Endothelial cell of umbilical vein (primary cell): Measurements from ENCODE around the gene ESYT2.
"Not testable (repeated sequence)": the region's sequence is repeated elsewhere in the genome, so short reads cannot be mapped to it uniquely, and the experiment has no call there.

Experiments used
- EZH2 ChIP-seq: IDR thresholded peaks from 2 replicates; pipeline ENCODE4 v1.6.1; 2012; ENCODE audit warnings: borderline replicate concordance, low read depth, mild to moderate bottlenecking, moderate library complexity, low read length, inconsistent platforms; ENCODE audit not compliant: severe bottlenecking
- FOS ChIP-seq: IDR thresholded peaks from 2 replicates; pipeline ENCODE4 v1.6.1; 2011; ENCODE audit warnings: mild to moderate bottlenecking, low read length, moderate library complexity, borderline replicate concordance; ENCODE audit not compliant: insufficient read depth
- GATA2 ChIP-seq: IDR thresholded peaks from 2 replicates; pipeline ENCODE4 v1.7.0; 2011; ENCODE audit warnings: low read depth, mild to moderate bottlenecking, moderate library complexity, mixed read lengths, low read length; ENCODE audit not compliant: insufficient read length, insufficient read depth
- MYC ChIP-seq: IDR thresholded peaks from one replicate; pipeline ENCODE4 v1.6.1; 2011; ENCODE audit warnings: mild to moderate bottlenecking, low read depth, low read length
- POLR2A ChIP-seq: IDR thresholded peaks from 2 replicates; pipeline ENCODE4 v1.6.1; 2012; ENCODE audit warnings: low read depth, mild to moderate bottlenecking, control low read depth, low read length
- POLR2AphosphoS5 ChIP-seq: IDR thresholded peaks from 2 replicates; pipeline ENCODE4 v1.6.1; 2012; ENCODE audit warnings: low read depth, mild to moderate bottlenecking, control low read depth, low read length, moderate library complexity; ENCODE audit not compliant: insufficient read depth
- TF ChIP-seq, protein P1 (sequence below), 2 donors: IDR thresholded peaks; 1 replicate in 1 of 2; 2 replicates in 1 of 2; pipeline ENCODE4 v1.5.1; 2011; ENCODE audit warnings: low read length in 2 of 2, mild to moderate bottlenecking in 2 of 2, moderate library complexity in 2 of 2, control low read depth in 1 of 2, inconsistent platforms in 1 of 2, low read depth in 1 of 2; ENCODE audit not compliant: insufficient read depth in 1 of 2; ENCODE audit errors: extremely low read depth in 1 of 2
- TF ChIP-seq, protein P2 (sequence below): IDR thresholded peaks from 2 replicates; pipeline ENCODE4 v1.6.1; 2011; ENCODE audit not compliant: insufficient read depth, insufficient read length

DNA sequence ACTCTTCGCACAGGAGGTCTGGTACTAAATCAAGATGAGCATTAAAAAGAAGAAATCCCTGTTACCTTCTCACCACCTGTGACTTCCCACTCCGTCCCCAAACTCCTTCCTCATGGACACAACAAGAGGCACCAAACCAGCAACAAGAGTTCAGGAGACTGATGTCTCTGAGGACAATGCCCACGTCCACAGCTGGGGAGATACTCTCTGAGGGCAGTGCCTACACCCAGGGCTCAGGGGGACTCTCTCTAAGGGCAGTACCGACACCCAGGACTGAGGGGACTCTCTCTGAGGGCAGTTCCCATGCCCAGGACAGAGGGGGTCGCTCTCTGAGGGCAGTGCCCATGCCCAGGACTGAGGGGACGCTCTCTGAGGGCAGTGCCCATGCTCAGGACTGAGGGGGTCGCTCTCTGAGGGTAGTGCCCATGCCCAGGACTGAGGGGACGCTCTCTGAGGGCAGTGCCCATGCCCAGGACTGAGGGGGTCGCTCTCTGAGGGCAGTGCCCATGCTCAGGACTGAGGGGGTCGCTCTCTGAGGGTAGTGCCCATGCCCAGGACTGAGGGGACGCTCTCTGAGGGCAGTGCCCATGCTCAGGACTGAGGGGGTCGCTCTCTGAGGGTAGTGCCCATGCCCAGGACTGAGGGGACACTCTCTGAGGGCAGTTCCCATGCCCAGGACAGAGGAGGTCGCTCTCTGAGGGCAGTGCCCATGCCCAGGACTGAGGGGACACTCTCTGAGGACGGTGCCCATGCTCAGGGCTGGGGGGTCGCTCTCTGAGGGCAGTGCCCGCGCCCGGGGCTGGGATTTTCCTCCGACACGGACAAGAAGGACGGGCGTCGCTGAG, 125.4 kb downstream of the ESYT2 start:
- TF ChIP-seq, protein P1, sequence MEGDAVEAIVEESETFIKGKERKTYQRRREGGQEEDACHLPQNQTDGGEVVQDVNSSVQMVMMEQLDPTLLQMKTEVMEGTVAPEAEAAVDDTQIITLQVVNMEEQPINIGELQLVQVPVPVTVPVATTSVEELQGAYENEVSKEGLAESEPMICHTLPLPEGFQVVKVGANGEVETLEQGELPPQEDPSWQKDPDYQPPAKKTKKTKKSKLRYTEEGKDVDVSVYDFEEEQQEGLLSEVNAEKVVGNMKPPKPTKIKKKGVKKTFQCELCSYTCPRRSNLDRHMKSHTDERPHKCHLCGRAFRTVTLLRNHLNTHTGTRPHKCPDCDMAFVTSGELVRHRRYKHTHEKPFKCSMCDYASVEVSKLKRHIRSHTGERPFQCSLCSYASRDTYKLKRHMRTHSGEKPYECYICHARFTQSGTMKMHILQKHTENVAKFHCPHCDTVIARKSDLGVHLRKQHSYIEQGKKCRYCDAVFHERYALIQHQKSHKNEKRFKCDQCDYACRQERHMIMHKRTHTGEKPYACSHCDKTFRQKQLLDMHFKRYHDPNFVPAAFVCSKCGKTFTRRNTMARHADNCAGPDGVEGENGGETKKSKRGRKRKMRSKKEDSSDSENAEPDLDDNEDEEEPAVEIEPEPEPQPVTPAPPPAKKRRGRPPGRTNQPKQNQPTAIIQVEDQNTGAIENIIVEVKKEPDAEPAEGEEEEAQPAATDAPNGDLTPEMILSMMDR (IDR thresholded peaks at IDR 0.05; ENCODE audit: extremely low read depth in 1 of 2, insufficient read depth in 1 of 2, low read depth in 1 of 2, low read length in 2 of 2): not testable (repeated sequence)
- not testable (repeated sequence) for TF ChIP-seq POLR2AphosphoS5, EZH2, POLR2A, FOS, MYC, GATA2
- TF ChIP-seq, protein P2, sequence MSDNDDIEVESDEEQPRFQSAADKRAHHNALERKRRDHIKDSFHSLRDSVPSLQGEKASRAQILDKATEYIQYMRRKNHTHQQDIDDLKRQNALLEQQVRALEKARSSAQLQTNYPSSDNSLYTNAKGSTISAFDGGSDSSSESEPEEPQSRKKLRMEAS: not testable (repeated sequence)
